ENCODE data around the gene BZW2. TPM values are rescaled to one million over a fixed set of nuclear protein-coding genes. Genes with fewer than 3 reads are reported as not detected.

BZW2 gene
- total and polyA plus RNA-seq, 2 of the 13 experiments (the other 11 are each of a cell fraction or from before 2014, with no cell fraction given), result 21.8 to 95.2 TPM

- TF ChIP-seq ZSCAN12 (CRISPR knock-in tag; IDR thresholded peaks at IDR 0.05), result no peak
- no peak for TF ChIP-seq ZNF546 (CRISPR knock-in tag; conservative IDR thresholded peaks at IDR 0.05)
- no peak for TF ChIP-seq NAIF1 (CRISPR knock-in tag; IDR thresholded peaks at IDR 0.05; ENCODE audit: borderline replicate concordance)
- TF ChIP-seq ZSCAN5A (CRISPR knock-in tag; IDR thresholded peaks at IDR 0.05; ENCODE audit: borderline replicate concordance), result peak; percentile 32; the same call in 1 of the 2 replicates
- TF ChIP-seq CC2D1A (CRISPR knock-in tag; IDR thresholded peaks at IDR 0.05), result no peak; the same call in 1 of the 2 replicates
- no peak for TF ChIP-seq PPARG (CRISPR knock-in tag; conservative IDR thresholded peaks at IDR 0.05)
- TF ChIP-seq RCOR2 (CRISPR knock-in tag; IDR thresholded peaks at IDR 0.05), result no peak
- TF ChIP-seq ZNF44 (CRISPR knock-in tag; IDR thresholded peaks at IDR 0.05), result no peak
- TF ChIP-seq GMEB2 (CRISPR knock-in tag; IDR thresholded peaks at IDR 0.05; ENCODE audit: low read depth), result no peak
- TF ChIP-seq, protein P1, sequence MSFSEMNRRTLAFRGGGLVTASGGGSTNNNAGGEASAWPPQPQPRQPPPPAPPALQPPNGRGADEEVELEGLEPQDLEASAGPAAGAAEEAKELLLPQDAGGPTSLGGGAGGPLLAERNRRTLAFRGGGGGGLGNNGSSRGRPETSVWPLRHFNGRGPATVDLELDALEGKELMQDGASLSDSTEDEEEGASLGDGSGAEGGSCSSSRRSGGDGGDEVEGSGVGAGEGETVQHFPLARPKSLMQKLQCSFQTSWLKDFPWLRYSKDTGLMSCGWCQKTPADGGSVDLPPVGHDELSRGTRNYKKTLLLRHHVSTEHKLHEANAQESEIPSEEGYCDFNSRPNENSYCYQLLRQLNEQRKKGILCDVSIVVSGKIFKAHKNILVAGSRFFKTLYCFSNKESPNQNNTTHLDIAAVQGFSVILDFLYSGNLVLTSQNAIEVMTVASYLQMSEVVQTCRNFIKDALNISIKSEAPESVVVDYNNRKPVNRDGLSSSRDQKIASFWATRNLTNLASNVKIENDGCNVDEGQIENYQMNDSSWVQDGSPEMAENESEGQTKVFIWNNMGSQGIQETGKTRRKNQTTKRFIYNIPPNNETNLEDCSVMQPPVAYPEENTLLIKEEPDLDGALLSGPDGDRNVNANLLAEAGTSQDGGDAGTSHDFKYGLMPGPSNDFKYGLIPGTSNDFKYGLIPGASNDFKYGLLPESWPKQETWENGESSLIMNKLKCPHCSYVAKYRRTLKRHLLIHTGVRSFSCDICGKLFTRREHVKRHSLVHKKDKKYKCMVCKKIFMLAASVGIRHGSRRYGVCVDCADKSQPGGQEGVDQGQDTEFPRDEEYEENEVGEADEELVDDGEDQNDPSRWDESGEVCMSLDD (CRISPR knock-in tag; IDR thresholded peaks at IDR 0.05; ENCODE audit: borderline replicate concordance), result no peak
- no peak for TF ChIP-seq ZNF432 (CRISPR knock-in tag; IDR thresholded peaks at IDR 0.05; ENCODE audit: borderline replicate concordance)
- TF ChIP-seq PCBP2 (optimal IDR thresholded peaks at IDR 0.05; ENCODE audit: low read depth, low read length, poor library complexity, severe bottlenecking), result no peak
- no peak for TF ChIP-seq ZNF274 (CRISPR knock-in tag; IDR thresholded peaks at IDR 0.05)
- no peak for TF ChIP-seq RBM39 (IDR thresholded peaks at IDR 0.05; ENCODE audit: low read depth, low read length, poor library complexity, severe bottlenecking)
- no peak for TF ChIP-seq EZH2 (conservative IDR thresholded peaks at IDR 0.05; ENCODE audit: low read depth, low read length)
- TF ChIP-seq MBNL3 (CRISPR knock-in tag; conservative IDR thresholded peaks at IDR 0.05), result no peak
- TF ChIP-seq ZNF558 (CRISPR knock-in tag; IDR thresholded peaks at IDR 0.05; ENCODE audit: borderline replicate concordance), result no peak
- TF ChIP-seq, protein P2, sequence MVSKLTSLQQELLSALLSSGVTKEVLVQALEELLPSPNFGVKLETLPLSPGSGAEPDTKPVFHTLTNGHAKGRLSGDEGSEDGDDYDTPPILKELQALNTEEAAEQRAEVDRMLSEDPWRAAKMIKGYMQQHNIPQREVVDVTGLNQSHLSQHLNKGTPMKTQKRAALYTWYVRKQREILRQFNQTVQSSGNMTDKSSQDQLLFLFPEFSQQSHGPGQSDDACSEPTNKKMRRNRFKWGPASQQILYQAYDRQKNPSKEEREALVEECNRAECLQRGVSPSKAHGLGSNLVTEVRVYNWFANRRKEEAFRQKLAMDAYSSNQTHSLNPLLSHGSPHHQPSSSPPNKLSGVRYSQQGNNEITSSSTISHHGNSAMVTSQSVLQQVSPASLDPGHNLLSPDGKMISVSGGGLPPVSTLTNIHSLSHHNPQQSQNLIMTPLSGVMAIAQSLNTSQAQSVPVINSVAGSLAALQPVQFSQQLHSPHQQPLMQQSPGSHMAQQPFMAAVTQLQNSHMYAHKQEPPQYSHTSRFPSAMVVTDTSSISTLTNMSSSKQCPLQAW (CRISPR knock-in tag; IDR thresholded peaks at IDR 0.05), result no peak
- no peak for TF ChIP-seq XBP1 (CRISPR knock-in tag; IDR thresholded peaks at IDR 0.05)
- TF ChIP-seq ZBTB38 (CRISPR knock-in tag; IDR thresholded peaks at IDR 0.05), result no peak
- TF ChIP-seq YEATS4 (CRISPR knock-in tag; IDR thresholded peaks at IDR 0.05; ENCODE audit: borderline replicate concordance), result no peak; the same call in 1 of the 2 replicates
- TF ChIP-seq ZFP1 (CRISPR knock-in tag; IDR thresholded peaks at IDR 0.05), result no peak
- no peak for TF ChIP-seq ZNF343 (CRISPR knock-in tag; IDR thresholded peaks at IDR 0.05)
Observed at GRCh38 chr7:16644636-16645592, 1.1 kb upstream of the BZW2 start (continued).
